ENCODE data around the gene KCNIP4. TPM values are rescaled to one million over a fixed set of nuclear protein-coding genes. Genes with fewer than 3 reads are reported as not detected.

KCNIP4 gene
- total and polyA plus RNA-seq, 11 donors = 0.19 TPM; not detected in 10

- H3K36me3 ChIP-seq = no peaks in the 10 kb centered on the region
- WGBS, 4 donors = 48 to 55% (median 52%) methylated on average over 5 of the region's 5 CpGs
- TF ChIP-seq CTCF (IDR thresholded peaks at IDR 0.05) (no peak), POLR2A (IDR thresholded peaks at IDR 0.05) (no peak)
- no peak overlapping the region for H3K27ac ChIP-seq
- H3K4me1 ChIP-seq = no peaks in the 10 kb centered on the region
- intact Hi-C loops (cut with DNase I) = no loop called here
- no peaks in the 10 kb centered on the region for H3K27me3 ChIP-seq
- H3K9me3 ChIP-seq = no peaks in the 10 kb centered on the region
- DNase-seq (no peak), ATAC-seq (no peak)
- no peak overlapping the region for H3K4me3 ChIP-seq
These were observed 946.3 kb downstream of the KCNIP4 start for GRCh38 chr4:21002286-21002685.

GRCh38 chr4:21001490-21001889 is 947.1 kb downstream of the KCNIP4 start:
- 31 to 61% (median 41%) methylated on average over 4 of the region's 4 CpGs for WGBS, 4 donors
- no peak for ATAC-seq
- intact Hi-C loops (cut with DNase I) = no loop called here
- Histone ChIP-seq H3K27me3 (no peaks in the 10 kb centered on the region), H3K4me3 (no peak overlapping the region), H3K4me1 (no peaks in the 10 kb centered on the region), H3K27ac (no peak overlapping the region), H3K36me3 (no peaks in the 10 kb centered on the region), H3K9me3 (no peaks in the 10 kb centered on the region)
- DNase-seq = no peak
- TF ChIP-seq CTCF (IDR thresholded peaks at IDR 0.05) = no peak
- no peak for TF ChIP-seq POLR2A (IDR thresholded peaks at IDR 0.05)

GRCh38 chr4:20997886-20998285 is 950.7 kb downstream of the KCNIP4 start:
- H3K4me3 ChIP-seq = no peak overlapping the region
- intact Hi-C loops (cut with DNase I) = no loop called here
- peaks cover 0 to 10% (median 3%) of the 10 kb centered on the region in 12 donors for H3K9me3 ChIP-seq
- no peak overlapping the region for H3K27ac ChIP-seq
- DNase-seq (no peak), ATAC-seq (no peak)
- H3K36me3 ChIP-seq = no peaks in the 10 kb centered on the region
- TF ChIP-seq POLR2A (IDR thresholded peaks at IDR 0.05) (no peak), CTCF (IDR thresholded peaks at IDR 0.05) (no peak)
- H3K4me1 ChIP-seq = no peaks in the 10 kb centered on the region
- H3K27me3 ChIP-seq = no peaks in the 10 kb centered on the region
- 48 to 59% (median 57%) methylated on average over 3 of the region's 3 CpGs for WGBS, 4 donors

GRCh38 chr4:20995610-20996009 is 953.0 kb downstream of the KCNIP4 start:
- intact Hi-C loops (cut with DNase I) = no loop called here
- 69 to 77% (median 74%) methylated on average over 4 of the region's 4 CpGs for WGBS, 4 donors
- Histone ChIP-seq H3K9me3 (peaks cover 0 to 10% (median 3%) of the 10 kb centered on the region in 12 donors), H3K27me3 (no peaks in the 10 kb centered on the region), H3K4me1 (no peaks in the 10 kb centered on the region), H3K36me3 (no peaks in the 10 kb centered on the region), H3K4me3 (no peak overlapping the region), H3K27ac (no peak overlapping the region)
- no peak for ATAC-seq
- no peak for DNase-seq
- TF ChIP-seq CTCF (IDR thresholded peaks at IDR 0.05) = no peak
- TF ChIP-seq POLR2A (IDR thresholded peaks at IDR 0.05) = no peak

All from heart left ventricle (tissue), 16 donors.